ENCODE measurements around the gene CPM.

- TF ChIP-seq, protein P1, sequence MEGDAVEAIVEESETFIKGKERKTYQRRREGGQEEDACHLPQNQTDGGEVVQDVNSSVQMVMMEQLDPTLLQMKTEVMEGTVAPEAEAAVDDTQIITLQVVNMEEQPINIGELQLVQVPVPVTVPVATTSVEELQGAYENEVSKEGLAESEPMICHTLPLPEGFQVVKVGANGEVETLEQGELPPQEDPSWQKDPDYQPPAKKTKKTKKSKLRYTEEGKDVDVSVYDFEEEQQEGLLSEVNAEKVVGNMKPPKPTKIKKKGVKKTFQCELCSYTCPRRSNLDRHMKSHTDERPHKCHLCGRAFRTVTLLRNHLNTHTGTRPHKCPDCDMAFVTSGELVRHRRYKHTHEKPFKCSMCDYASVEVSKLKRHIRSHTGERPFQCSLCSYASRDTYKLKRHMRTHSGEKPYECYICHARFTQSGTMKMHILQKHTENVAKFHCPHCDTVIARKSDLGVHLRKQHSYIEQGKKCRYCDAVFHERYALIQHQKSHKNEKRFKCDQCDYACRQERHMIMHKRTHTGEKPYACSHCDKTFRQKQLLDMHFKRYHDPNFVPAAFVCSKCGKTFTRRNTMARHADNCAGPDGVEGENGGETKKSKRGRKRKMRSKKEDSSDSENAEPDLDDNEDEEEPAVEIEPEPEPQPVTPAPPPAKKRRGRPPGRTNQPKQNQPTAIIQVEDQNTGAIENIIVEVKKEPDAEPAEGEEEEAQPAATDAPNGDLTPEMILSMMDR (conservative IDR thresholded peaks at IDR 0.05; ENCODE audit: low read depth, low read length) = no peak
- TF ChIP-seq SMC3 (IDR thresholded peaks at IDR 0.05; ENCODE audit: low read depth, low read length) = no peak
- no peak for TF ChIP-seq POLR2A (IDR thresholded peaks at IDR 0.05; ENCODE audit: low read depth, low read length)
- TF ChIP-seq, protein P2, sequence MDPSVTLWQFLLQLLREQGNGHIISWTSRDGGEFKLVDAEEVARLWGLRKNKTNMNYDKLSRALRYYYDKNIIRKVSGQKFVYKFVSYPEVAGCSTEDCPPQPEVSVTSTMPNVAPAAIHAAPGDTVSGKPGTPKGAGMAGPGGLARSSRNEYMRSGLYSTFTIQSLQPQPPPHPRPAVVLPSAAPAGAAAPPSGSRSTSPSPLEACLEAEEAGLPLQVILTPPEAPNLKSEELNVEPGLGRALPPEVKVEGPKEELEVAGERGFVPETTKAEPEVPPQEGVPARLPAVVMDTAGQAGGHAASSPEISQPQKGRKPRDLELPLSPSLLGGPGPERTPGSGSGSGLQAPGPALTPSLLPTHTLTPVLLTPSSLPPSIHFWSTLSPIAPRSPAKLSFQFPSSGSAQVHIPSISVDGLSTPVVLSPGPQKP (IDR thresholded peaks at IDR 0.05; ENCODE audit: borderline replicate concordance, low read depth, low read length) = no peak
- no peak for TF ChIP-seq RFX5 (IDR thresholded peaks at IDR 0.05; ENCODE audit: low read depth, low read length)
Observed at GRCh38 chr12:68894276-68894855, 38.6 kb downstream of the CPM start.
